Kidney epithelial cell (primary cell): ENCODE results near the gene ERGIC1. TPM values are rescaled to one million over a fixed set of nuclear protein-coding genes. Genes with fewer than 3 reads are reported as not detected.

Experiments
- DNase-seq: peaks from one replicate; pipeline ENCODE4 v3.0.0-alpha.2; 2010; ENCODE audit warnings: low read depth
- H3K27me3 ChIP-seq: 2 replicates; pipeline ENCODE4 v1.6.0; 2011; ENCODE audit warnings: low read length; ENCODE audit not compliant: control insufficient read depth, insufficient read depth
- H3K36me3 ChIP-seq: 2 replicates; pipeline ENCODE4 v1.5.1; 2011; ENCODE audit warnings: low read length; ENCODE audit not compliant: control insufficient read depth, insufficient read depth
- H3K4me3 ChIP-seq: 2 replicates; pipeline ENCODE4 v1.5.1; 2011; ENCODE audit warnings: low read depth, mild to moderate bottlenecking, control low read depth, low read length
- total RNA-seq: library from RNA; depleted of rRNA; stranded (reverse); fragments of >200 nt; gene quantifications from 2 replicates; pipeline ENCODE4 v1.2.3, GENCODE V29; 2015
- TF ChIP-seq, protein P1 (sequence below): IDR thresholded peaks from 2 replicates; pipeline ENCODE4 v1.5.1; 2011; ENCODE audit warnings: mild to moderate bottlenecking, moderate library complexity, low read length, control low read depth, inconsistent platforms; ENCODE audit not compliant: insufficient read depth, poor library complexity, severe bottlenecking

The ERGIC1 gene
- total RNA-seq, 1 donor from 2014 or later, result 183 TPM

DNA sequence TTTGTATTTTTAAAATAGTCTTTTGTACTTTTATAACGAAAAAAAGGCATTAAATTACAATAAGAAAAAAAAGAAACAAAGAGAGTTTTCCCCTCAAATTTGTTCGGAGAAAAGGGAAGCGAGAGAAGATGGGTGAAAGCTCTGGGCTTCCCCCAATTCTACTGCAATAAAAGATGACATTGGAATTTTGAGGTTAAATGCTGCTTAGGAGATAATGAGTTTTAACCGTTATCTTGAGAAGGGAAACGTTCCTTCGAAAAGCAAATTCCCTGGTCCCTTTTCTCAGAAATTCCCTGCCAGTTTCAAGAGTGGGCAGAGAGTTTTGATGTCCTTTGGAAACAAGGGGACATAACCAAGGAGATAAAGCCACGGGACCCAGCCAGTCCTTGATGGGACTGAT, 18.4 kb upstream of the ERGIC1 start:
- H3K4me3 ChIP-seq, result no peak overlapping the region
- H3K27me3 ChIP-seq, result no peaks in the 10 kb centered on the region
- no peak for DNase-seq
- no peaks in the 10 kb centered on the region for H3K36me3 ChIP-seq
- TF ChIP-seq, protein P1, sequence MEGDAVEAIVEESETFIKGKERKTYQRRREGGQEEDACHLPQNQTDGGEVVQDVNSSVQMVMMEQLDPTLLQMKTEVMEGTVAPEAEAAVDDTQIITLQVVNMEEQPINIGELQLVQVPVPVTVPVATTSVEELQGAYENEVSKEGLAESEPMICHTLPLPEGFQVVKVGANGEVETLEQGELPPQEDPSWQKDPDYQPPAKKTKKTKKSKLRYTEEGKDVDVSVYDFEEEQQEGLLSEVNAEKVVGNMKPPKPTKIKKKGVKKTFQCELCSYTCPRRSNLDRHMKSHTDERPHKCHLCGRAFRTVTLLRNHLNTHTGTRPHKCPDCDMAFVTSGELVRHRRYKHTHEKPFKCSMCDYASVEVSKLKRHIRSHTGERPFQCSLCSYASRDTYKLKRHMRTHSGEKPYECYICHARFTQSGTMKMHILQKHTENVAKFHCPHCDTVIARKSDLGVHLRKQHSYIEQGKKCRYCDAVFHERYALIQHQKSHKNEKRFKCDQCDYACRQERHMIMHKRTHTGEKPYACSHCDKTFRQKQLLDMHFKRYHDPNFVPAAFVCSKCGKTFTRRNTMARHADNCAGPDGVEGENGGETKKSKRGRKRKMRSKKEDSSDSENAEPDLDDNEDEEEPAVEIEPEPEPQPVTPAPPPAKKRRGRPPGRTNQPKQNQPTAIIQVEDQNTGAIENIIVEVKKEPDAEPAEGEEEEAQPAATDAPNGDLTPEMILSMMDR, result no peak

DNA sequence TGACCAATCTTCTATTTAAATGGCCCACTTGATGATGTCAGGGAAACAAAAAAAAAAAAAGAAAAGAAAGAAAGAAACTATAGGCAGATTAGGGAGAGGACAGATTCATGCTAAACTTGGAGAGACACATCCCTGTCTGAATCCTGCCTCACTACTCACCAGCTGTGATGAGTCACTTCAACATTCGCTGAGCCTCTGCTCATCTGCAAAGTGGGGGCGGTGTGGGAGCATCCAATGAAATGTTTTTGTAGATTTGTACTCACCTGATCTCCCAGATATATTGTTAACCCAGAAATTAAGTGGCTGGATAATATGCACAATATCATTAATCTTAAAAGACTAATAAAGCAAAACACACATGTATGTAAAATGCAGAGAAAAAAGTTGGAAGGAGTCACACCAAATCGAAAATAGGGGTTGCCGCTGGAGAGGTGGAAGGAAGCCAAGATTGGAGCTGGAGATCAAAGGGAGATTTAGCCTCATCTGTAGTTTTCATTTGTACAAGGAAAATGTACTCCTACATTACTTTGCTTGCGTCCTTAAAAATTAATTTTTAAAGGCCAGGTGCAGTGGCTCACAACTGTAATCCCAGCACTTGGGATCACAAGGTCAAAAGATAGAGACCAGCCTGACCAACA, 17.0 kb upstream of the ERGIC1 start:
- DNase-seq, result peak; percentile 57
- Histone ChIP-seq H3K27me3 (no peaks in the 10 kb centered on the region), H3K36me3 (no peaks in the 10 kb centered on the region), H3K4me3 (no peak overlapping the region)
- TF ChIP-seq, protein P1, result no peak

DNA sequence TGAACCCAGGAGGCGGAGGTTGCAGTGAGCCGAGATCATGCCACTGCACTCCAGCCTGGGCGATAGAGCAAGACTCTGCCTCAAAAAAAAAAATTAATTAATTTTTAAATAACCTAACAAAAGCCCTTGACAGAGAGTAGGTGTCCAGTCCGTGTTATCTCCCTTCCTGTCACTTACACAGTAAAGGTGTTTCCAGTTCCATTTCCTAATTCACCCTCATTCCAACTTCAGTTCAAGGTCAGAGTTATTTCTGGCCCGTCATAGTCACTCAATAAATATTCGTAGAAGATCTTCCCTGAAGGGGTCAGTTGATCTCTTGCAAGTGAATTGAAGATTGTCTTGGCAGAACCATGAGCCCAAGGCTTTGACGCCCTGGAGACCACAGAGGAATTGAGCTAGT, 16.4 kb upstream of the ERGIC1 start:
- no peak for DNase-seq
- Histone ChIP-seq H3K27me3 (no peaks in the 10 kb centered on the region), H3K4me3 (no peak overlapping the region), H3K36me3 (no peaks in the 10 kb centered on the region)
- TF ChIP-seq, protein P1, result no peak

DNA sequence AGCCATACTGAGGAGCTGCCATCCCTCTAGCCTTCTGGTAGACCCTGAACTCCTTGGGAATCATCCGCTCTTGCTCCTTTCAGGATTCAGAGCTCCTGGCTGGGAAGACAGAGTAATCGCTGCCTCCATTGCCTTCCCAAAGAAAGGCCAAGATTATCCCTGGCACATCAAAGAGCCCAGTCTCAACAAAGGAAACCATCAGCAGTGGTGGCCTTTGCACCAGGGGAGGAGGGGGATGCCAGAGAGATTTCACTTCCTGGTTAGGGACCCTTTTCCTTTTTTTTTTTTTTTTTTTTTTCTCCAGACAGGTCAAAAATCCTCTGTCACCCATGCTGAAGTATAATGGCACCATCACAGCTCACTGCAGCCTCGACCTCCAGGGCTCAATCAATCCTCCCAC, 16.0 kb upstream of the ERGIC1 start:
- Histone ChIP-seq H3K36me3 (no peaks in the 10 kb centered on the region), H3K27me3 (no peaks in the 10 kb centered on the region), H3K4me3 (no peak overlapping the region)
- TF ChIP-seq, protein P1, result no peak
- no peak for DNase-seq

DNA sequence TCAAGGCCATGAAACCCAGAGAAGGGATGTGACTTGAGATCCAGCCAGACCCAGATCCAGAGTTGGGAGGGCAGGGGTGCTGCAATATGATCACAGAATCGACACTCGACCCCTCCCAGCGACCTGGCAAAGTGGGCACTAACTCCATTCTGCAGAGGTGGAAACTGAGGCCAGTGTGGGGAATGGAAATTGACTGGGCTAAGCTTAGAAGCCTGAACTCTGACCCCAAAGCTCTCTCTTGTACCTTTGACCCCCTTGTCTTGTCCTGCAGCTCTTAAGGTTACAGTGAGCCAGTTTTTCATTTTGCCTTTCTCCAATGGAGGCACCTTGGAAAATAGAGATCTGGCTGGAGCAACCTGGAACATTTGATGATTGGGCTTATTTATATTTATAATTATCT, 14.5 kb upstream of the ERGIC1 start:
- TF ChIP-seq, protein P1, result no peak
- no peak for DNase-seq
- H3K36me3 ChIP-seq, result no peaks in the 10 kb centered on the region
- H3K27me3 ChIP-seq, result no peaks in the 10 kb centered on the region
- H3K4me3 ChIP-seq, result no peak overlapping the region
